Measurements from ENCODE around the gene SLC25A13.

DNA sequence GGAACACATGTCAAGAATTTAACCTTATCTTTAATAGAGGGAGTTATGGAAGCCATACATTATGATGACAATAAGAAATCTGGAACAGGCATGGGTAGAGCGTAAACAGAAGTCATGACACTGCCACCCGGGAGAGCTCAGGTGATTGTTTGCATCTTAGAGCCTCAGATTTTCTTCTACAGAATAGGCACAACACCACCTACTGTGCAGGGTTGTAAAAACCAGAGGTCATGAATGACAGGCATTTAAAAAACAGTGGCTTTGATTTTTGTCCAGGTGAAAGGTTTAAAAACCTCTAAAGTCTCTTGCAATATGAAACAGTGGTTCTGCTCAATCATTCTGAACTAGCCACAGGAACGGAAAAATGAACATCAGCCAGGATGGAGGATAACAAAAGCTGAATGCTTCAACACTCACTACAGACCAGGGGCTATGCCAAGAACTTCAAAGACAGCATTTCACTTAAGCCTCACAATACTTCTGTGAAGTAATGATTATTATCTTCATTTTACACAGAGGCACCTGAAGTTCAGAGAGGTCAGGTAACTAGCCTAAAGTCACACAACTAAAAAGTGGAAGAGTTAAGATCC, 123.8 kb downstream of the SLC25A13 start:
- no peak for TF ChIP-seq CTCF (IDR thresholded peaks at IDR 0.05 in 4 of 5, conservative IDR thresholded peaks at IDR 0.05 in 1 of 5)
- TF ChIP-seq POLR2A (IDR thresholded peaks at IDR 0.05), result no peak
